Measurements from ENCODE around the gene EDARADD.

EDARADD gene

GRCh38 chr1:236520445-236521005 lies 126.4 kb downstream of the EDARADD start:
- DNase-seq = no peak

- DNase-seq = no peak
Measured at GRCh38 chr1:236522937-236523703, 129.0 kb downstream of the EDARADD start.

GRCh38 chr1:236523704-236524141 lies 129.6 kb downstream of the EDARADD start, which contains the start of gene LGALS8:
Gene LGALS8 (plus strand): TSS chr1:236523982. CDS start chr1:236526071, 2,089 bp downstream.
- DNase-seq = peak; percentile 86

- DNase-seq = peak; percentile 88
Measured at GRCh38 chr1:236524142-236524894, 130.2 kb downstream of the EDARADD start.

- no peak for DNase-seq
Measured at GRCh38 chr1:236524895-236525184, 130.8 kb downstream of the EDARADD start.

- no peak for DNase-seq
Measured at GRCh38 chr1:236526079-236526478, 132.0 kb downstream of the EDARADD start.

- no peak for DNase-seq
Measured at GRCh38 chr1:236530286-236530685, 136.2 kb downstream of the EDARADD start.

GRCh38 chr1:236530959-236531358 lies 136.9 kb downstream of the EDARADD start:
- DNase-seq = no peak

GRCh38 chr1:236532850-236533249 lies 138.8 kb downstream of the EDARADD start:
- DNase-seq = no peak

GRCh38 chr1:236534151-236534651 lies 140.1 kb downstream of the EDARADD start:
- DNase-seq = no peak
